HUES64 (cell line): ENCODE results near the gene LIPH.

Source experiments
- H3K27ac ChIP-seq: 2 replicates; pipeline ENCODE4 v1.7.0; 2013; ENCODE audit warnings: low read depth, low read length, inconsistent platforms
- H3K27me3 ChIP-seq: 2 replicates; pipeline ENCODE4 v1.6.1; 2013; ENCODE audit warnings: mild to moderate bottlenecking, low read length; ENCODE audit not compliant: insufficient read depth
- H3K36me3 ChIP-seq: 2 replicates; pipeline ENCODE4 v1.6.1; 2013; ENCODE audit warnings: mild to moderate bottlenecking, low read length; ENCODE audit not compliant: insufficient read depth
- H3K4me1 ChIP-seq: 2 replicates; pipeline ENCODE4 v1.6.1; 2013; ENCODE audit warnings: mild to moderate bottlenecking, low read length, moderate library complexity; ENCODE audit not compliant: insufficient read depth
- H3K4me3 ChIP-seq: 2 replicates; pipeline ENCODE4 v1.5.1; 2013; ENCODE audit warnings: mild to moderate bottlenecking, low read length, moderate library complexity
- H3K9ac ChIP-seq: 2 replicates; pipeline ENCODE4 v1.6.1; 2013; ENCODE audit warnings: mild to moderate bottlenecking, low read depth, low read length
- H3K9me3 ChIP-seq: 2 replicates; pipeline ENCODE4 v1.6.1; 2013; ENCODE audit warnings: low read depth, low read length; ENCODE audit not compliant: insufficient read depth
- WGBS: fragments of 150-250, 120-280 bp; methylation state at CpG from one replicate; pipeline ENCODE4 v1.1.7; 2013; ENCODE audit warnings: missing lambda C conversion rate; 5-methylcytosine and 5-hydroxymethylcytosine counted together

Gene LIPH

GRCh38 chr3:185540695-185541094 is 11.7 kb downstream of the LIPH start:
- H3K4me3 ChIP-seq, result no peak overlapping the region
- no peaks in the 10 kb centered on the region for H3K27me3 ChIP-seq
- no peak overlapping the region for H3K27ac ChIP-seq
- H3K36me3 ChIP-seq, result no peaks in the 10 kb centered on the region
- H3K9me3 ChIP-seq, result no peaks in the 10 kb centered on the region
- 98% methylated on average over 5 of the region's 7 CpGs for WGBS
- no peaks in the 10 kb centered on the region for H3K4me1 ChIP-seq
- H3K9ac ChIP-seq, result no peak overlapping the region

GRCh38 chr3:185539934-185540333 is 12.5 kb downstream of the LIPH start:
- no peaks in the 10 kb centered on the region for H3K27me3 ChIP-seq
- no peaks in the 10 kb centered on the region for H3K9me3 ChIP-seq
- no peak overlapping the region for H3K9ac ChIP-seq
- H3K4me1 ChIP-seq, result no peaks in the 10 kb centered on the region
- 80% methylated on average over 2 of the region's 2 CpGs for WGBS
- H3K4me3 ChIP-seq, result no peak overlapping the region
- no peaks in the 10 kb centered on the region for H3K36me3 ChIP-seq
- no peak overlapping the region for H3K27ac ChIP-seq

GRCh38 chr3:185537369-185537970 is 14.9 kb downstream of the LIPH start:
- WGBS, result 88% methylated on average over 9 of the region's 9 CpGs
- Histone ChIP-seq H3K9ac (no peak overlapping the region), H3K36me3 (no peaks in the 10 kb centered on the region), H3K27ac (no peak overlapping the region), H3K4me3 (no peak overlapping the region), H3K9me3 (no peaks in the 10 kb centered on the region), H3K4me1 (no peaks in the 10 kb centered on the region), H3K27me3 (no peaks in the 10 kb centered on the region)

GRCh38 chr3:185534511-185534910 is 17.9 kb downstream of the LIPH start:
- Histone ChIP-seq H3K9me3 (no peaks in the 10 kb centered on the region), H3K36me3 (no peaks in the 10 kb centered on the region), H3K27me3 (no peaks in the 10 kb centered on the region), H3K4me3 (no peak overlapping the region), H3K4me1 (no peaks in the 10 kb centered on the region), H3K9ac (no peak overlapping the region), H3K27ac (no peak overlapping the region)
- WGBS, result 92% methylated on average over 2 of the region's 2 CpGs

- H3K36me3 ChIP-seq, result no peaks in the 10 kb centered on the region
- H3K27me3 ChIP-seq, result no peaks in the 10 kb centered on the region
- no peak overlapping the region for H3K9ac ChIP-seq
- H3K4me1 ChIP-seq, result no peaks in the 10 kb centered on the region
- no peak overlapping the region for H3K27ac ChIP-seq
- no peaks in the 10 kb centered on the region for H3K9me3 ChIP-seq
- H3K4me3 ChIP-seq, result no peak overlapping the region
- WGBS, result 91% methylated on average over 3 of the region's 5 CpGs
Observed at GRCh38 chr3:185532901-185533300, 19.5 kb downstream of the LIPH start.

GRCh38 chr3:185530856-185531255 is 21.5 kb downstream of the LIPH start:
- no peaks in the 10 kb centered on the region for H3K4me1 ChIP-seq
- no peak overlapping the region for H3K9ac ChIP-seq
- H3K27ac ChIP-seq, result no peak overlapping the region
- no peaks in the 10 kb centered on the region for H3K27me3 ChIP-seq
- H3K36me3 ChIP-seq, result no peaks in the 10 kb centered on the region
- H3K4me3 ChIP-seq, result no peak overlapping the region
- WGBS, result 78% methylated on average over 5 of the region's 5 CpGs
- no peaks in the 10 kb centered on the region for H3K9me3 ChIP-seq

GRCh38 chr3:185528532-185528931 is 23.9 kb downstream of the LIPH start:
- Histone ChIP-seq H3K9ac (no peak overlapping the region), H3K27ac (no peak overlapping the region), H3K27me3 (no peaks in the 10 kb centered on the region), H3K4me1 (no peaks in the 10 kb centered on the region), H3K36me3 (no peaks in the 10 kb centered on the region), H3K9me3 (no peaks in the 10 kb centered on the region), H3K4me3 (no peak overlapping the region)
- 88% methylated on average over 5 of the region's 6 CpGs for WGBS

GRCh38 chr3:185527364-185527763 is 25.0 kb downstream of the LIPH start:
- Histone ChIP-seq H3K4me3 (no peak overlapping the region), H3K9ac (no peak overlapping the region), H3K27me3 (no peaks in the 10 kb centered on the region), H3K27ac (no peak overlapping the region), H3K9me3 (no peaks in the 10 kb centered on the region), H3K36me3 (no peaks in the 10 kb centered on the region), H3K4me1 (no peaks in the 10 kb centered on the region)
- WGBS, result 85% methylated on average over 9 of the region's 9 CpGs

- no peaks in the 10 kb centered on the region for H3K36me3 ChIP-seq
- no peaks in the 10 kb centered on the region for H3K27me3 ChIP-seq
- H3K4me1 ChIP-seq, result no peaks in the 10 kb centered on the region
- H3K9me3 ChIP-seq, result no peaks in the 10 kb centered on the region
- WGBS, result no CpG with 5 or more reads among the region's 2 CpGs
- no peak overlapping the region for H3K9ac ChIP-seq
- H3K4me3 ChIP-seq, result no peak overlapping the region
- H3K27ac ChIP-seq, result no peak overlapping the region
Observed at GRCh38 chr3:185526349-185526951, 25.9 kb downstream of the LIPH start.

- Histone ChIP-seq H3K9ac (no peak overlapping the region), H3K4me1 (no peaks in the 10 kb centered on the region), H3K27ac (no peak overlapping the region), H3K36me3 (no peaks in the 10 kb centered on the region), H3K4me3 (no peak overlapping the region), H3K9me3 (no peaks in the 10 kb centered on the region), H3K27me3 (no peaks in the 10 kb centered on the region)
- WGBS, result 92% methylated on average over 7 of the region's 7 CpGs
Observed at GRCh38 chr3:185521349-185522138, 30.8 kb downstream of the LIPH start.

GRCh38 chr3:185519021-185519420 is 33.4 kb downstream of the LIPH start:
- Histone ChIP-seq H3K9me3 (no peaks in the 10 kb centered on the region), H3K4me1 (no peaks in the 10 kb centered on the region), H3K9ac (no peak overlapping the region), H3K36me3 (no peaks in the 10 kb centered on the region), H3K27me3 (0 out of 2 replicates have a peak, but pooled peaks cover 6% of the 10 kb centered on the region), H3K4me3 (no peak overlapping the region), H3K27ac (no peak overlapping the region)
- WGBS, result 82% methylated on average over 3 of the region's 5 CpGs
